Endometrial microvascular endothelial cells (primary cell): Measurements from ENCODE around the gene TOMM6. TPM values are rescaled to one million over a fixed set of nuclear protein-coding genes. Genes with fewer than 3 reads are reported as not detected.

Experiments used
- in situ Hi-C: cut with HindIII; loops from 2 replicates; pipeline ENCODE4 v1.10.0; 2017; ENCODE audit warnings: low sequenced_read_pairs, low pct_unique_long_range_greater_than_20kb; ENCODE audit errors: inconsistent ontology term
- total RNA-seq: library from RNA; depleted of rRNA; stranded (reverse); fragments of >200 nt; gene quantifications from one replicate; pipeline ENCODE4 v1.2.3, GENCODE V29; 2015; ENCODE audit errors: inconsistent ontology term

TOMM6 gene
- total RNA-seq, 1 donor from 2014 or later, result 212 TPM

GRCh38 chr6:41780551-41781365 is 6.7 kb upstream of the TOMM6 start, which contains the start of gene PRICKLE4:
PRICKLE4 (plus strand) TSS chr6:41780782; CDS start chr6:41783474, 2,692 bp downstream.
- in situ Hi-C loops, result loop anchor here (10.0 to 25.0 kb wide), 2 partner anchors 144 to 257 kb away; partner anchors contain the start of genes BYSL and MED20

GRCh38 chr6:41781366-41781730 is 6.1 kb upstream of the TOMM6 start:
- in situ Hi-C loops, result loop anchor here (10.0 to 25.0 kb wide), 2 partner anchors 143 to 256 kb away; partner anchors contain the start of genes BYSL and MED20

- in situ Hi-C loops, result loop anchor here (10.0 to 25.0 kb wide), 2 partner anchors 142 to 254 kb away; partner anchors contain the start of genes BYSL and MED20
Measured at GRCh38 chr6:41783106-41783780, 4.3 kb upstream of the TOMM6 start.

- in situ Hi-C loops, result loop anchor here (10.0 to 25.0 kb wide), 2 partner anchors 140 to 253 kb away; partner anchors contain the start of genes BYSL and MED20
Measured at GRCh38 chr6:41784581-41785171, 2.8 kb upstream of the TOMM6 start.

- in situ Hi-C loops, result loop anchor here (10.0 to 25.0 kb wide), 2 partner anchors 140 to 252 kb away; partner anchors contain the start of genes BYSL and MED20
Measured at GRCh38 chr6:41785254-41785653, 2.2 kb upstream of the TOMM6 start.

GRCh38 chr6:41785689-41786450 is 1.6 kb upstream of the TOMM6 start:
- in situ Hi-C loops, result loop anchor here (10.0 to 25.0 kb wide), 2 partner anchors 139 to 251 kb away; partner anchors contain the start of genes BYSL and MED20

GRCh38 chr6:41786451-41787218 is 859 bp upstream of the TOMM6 start:
- in situ Hi-C loops, result loop anchor here (10.0 to 25.0 kb wide), 2 partner anchors 138 to 251 kb away; partner anchors contain the start of genes BYSL and MED20

- in situ Hi-C loops, result loop anchor here (10.0 to 25.0 kb wide), 2 partner anchors 135 to 248 kb away; partner anchors contain the start of genes BYSL and MED20
Measured at GRCh38 chr6:41789390-41789724, 1.9 kb downstream of the TOMM6 start.

GRCh38 chr6:41790045-41790444 is 2.6 kb downstream of the TOMM6 start:
- in situ Hi-C loops, result loop anchor here (25.0 kb wide), 1 partner anchor 247 kb away; no protein-coding TSS in a partner anchor

GRCh38 chr6:41791305-41791704 is 3.8 kb downstream of the TOMM6 start:
- in situ Hi-C loops, result loop anchor here (25.0 kb wide), 1 partner anchor 246 kb away; no protein-coding TSS in a partner anchor

- in situ Hi-C loops, result loop anchor here (25.0 kb wide), 1 partner anchor 245 kb away; no protein-coding TSS in a partner anchor
Measured at GRCh38 chr6:41791984-41792383, 4.5 kb downstream of the TOMM6 start.

GRCh38 chr6:41796474-41796873 is 9.0 kb downstream of the TOMM6 start:
- in situ Hi-C loops, result loop anchor here (25.0 kb wide), 1 partner anchor 241 kb away; no protein-coding TSS in a partner anchor

- in situ Hi-C loops, result loop anchor here (25.0 kb wide), 1 partner anchor 238 kb away; no protein-coding TSS in a partner anchor
Measured at GRCh38 chr6:41798901-41799558, 11.5 kb downstream of the TOMM6 start.

- in situ Hi-C loops, result loop anchor here (25.0 kb wide), 1 partner anchor 238 kb away; no protein-coding TSS in a partner anchor
Measured at GRCh38 chr6:41799559-41799911, 12.0 kb downstream of the TOMM6 start.

- in situ Hi-C loops, result no loop called here
Measured at GRCh38 chr6:41801380-41801779, 13.9 kb downstream of the TOMM6 start.

GRCh38 chr6:41805830-41806774 is 18.6 kb downstream of the TOMM6 start:
- in situ Hi-C loops, result no loop called here
